ENCODE results near the gene STXBP2. TPM values are rescaled to one million over a fixed set of nuclear protein-coding genes. Genes with fewer than 3 reads are reported as not detected.

Gene STXBP2
- total RNA-seq, 4 donors from 2014 or later = 2.4 to 10.3 (median 8.2) TPM; not detected in 1

GRCh38 chr19:7658219-7658686, 21.3 kb downstream of the STXBP2 start:
- no peak for DNase-seq
- no peak overlapping the region for H3K4me3 ChIP-seq
- no peaks in the 10 kb centered on the region for H3K9me3 ChIP-seq
- TF ChIP-seq CTCF (IDR thresholded peaks at IDR 0.05) = no peak
- no peak for TF ChIP-seq POLR2A (IDR thresholded peaks at IDR 0.05)
- no peaks in the 10 kb centered on the region for H3K27me3 ChIP-seq
- H3K36me3 ChIP-seq = no peaks in the 10 kb centered on the region
- H3K4me1 ChIP-seq = no peaks in the 10 kb centered on the region
- no peak overlapping the region for H3K27ac ChIP-seq
- intact Hi-C loops (cut with DNase I; ENCODE audit: low total_unique reads) = no loop called here

GRCh38 chr19:7661744-7662538, 25.0 kb downstream of the STXBP2 start:
- H3K9me3 ChIP-seq = no peaks in the 10 kb centered on the region
- no peaks in the 10 kb centered on the region for H3K27me3 ChIP-seq
- H3K36me3 ChIP-seq = no peaks in the 10 kb centered on the region
- no peak overlapping the region for H3K4me3 ChIP-seq
- intact Hi-C loops (cut with DNase I; ENCODE audit: low total_unique reads) = no loop called here
- DNase-seq = no peak
- H3K27ac ChIP-seq = no peak overlapping the region
- no peak for TF ChIP-seq CTCF (IDR thresholded peaks at IDR 0.05)
- no peak for TF ChIP-seq POLR2A (IDR thresholded peaks at IDR 0.05)
- H3K4me1 ChIP-seq = no peaks in the 10 kb centered on the region

- no peak for DNase-seq
- no peak overlapping the region for H3K27ac ChIP-seq
- H3K36me3 ChIP-seq = no peaks in the 10 kb centered on the region
- H3K27me3 ChIP-seq = no peaks in the 10 kb centered on the region
- H3K4me1 ChIP-seq = no peaks in the 10 kb centered on the region
- H3K9me3 ChIP-seq = no peaks in the 10 kb centered on the region
- intact Hi-C loops (cut with DNase I; ENCODE audit: low total_unique reads) = no loop called here
- TF ChIP-seq POLR2A (IDR thresholded peaks at IDR 0.05) (no peak), CTCF (IDR thresholded peaks at IDR 0.05) (no peak)
- H3K4me3 ChIP-seq = no peak overlapping the region
Observed at GRCh38 chr19:7662657-7663056, 25.7 kb downstream of the STXBP2 start.

- Histone ChIP-seq H3K27me3 (no peaks in the 10 kb centered on the region), H3K4me3 (no peak overlapping the region), H3K36me3 (no peaks in the 10 kb centered on the region), H3K27ac (no peak overlapping the region), H3K4me1 (no peaks in the 10 kb centered on the region), H3K9me3 (no peaks in the 10 kb centered on the region)
- no peak for TF ChIP-seq CTCF (IDR thresholded peaks at IDR 0.05)
- no peak for TF ChIP-seq POLR2A (IDR thresholded peaks at IDR 0.05)
- intact Hi-C loops (cut with DNase I; ENCODE audit: low total_unique reads) = no loop called here
- no peak for DNase-seq
Observed at GRCh38 chr19:7663706-7664105, 26.8 kb downstream of the STXBP2 start.

GRCh38 chr19:7665076-7665475, 28.2 kb downstream of the STXBP2 start:
- intact Hi-C loops (cut with DNase I; ENCODE audit: low total_unique reads) = no loop called here
- Histone ChIP-seq H3K27ac (no peak overlapping the region), H3K4me3 (no peak overlapping the region), H3K27me3 (no peaks in the 10 kb centered on the region), H3K9me3 (no peaks in the 10 kb centered on the region), H3K36me3 (no peaks in the 10 kb centered on the region), H3K4me1 (no peaks in the 10 kb centered on the region)
- TF ChIP-seq CTCF (IDR thresholded peaks at IDR 0.05) (no peak), POLR2A (IDR thresholded peaks at IDR 0.05) (no peak)
- no peak for DNase-seq

All from uterus (tissue), 4 donors.